ENCODE measurements around the gene GPC2. TPM values are rescaled to one million over a fixed set of nuclear protein-coding genes. Genes with fewer than 3 reads are reported as not detected.
A peak's percentile ranks its signal among the peaks of the same experiment; 100 is the strongest.

The GPC2 gene
- total RNA-seq, 3 donors from 2014 or later, result 3.4 to 6.2 (median 5.1) TPM

DNA sequence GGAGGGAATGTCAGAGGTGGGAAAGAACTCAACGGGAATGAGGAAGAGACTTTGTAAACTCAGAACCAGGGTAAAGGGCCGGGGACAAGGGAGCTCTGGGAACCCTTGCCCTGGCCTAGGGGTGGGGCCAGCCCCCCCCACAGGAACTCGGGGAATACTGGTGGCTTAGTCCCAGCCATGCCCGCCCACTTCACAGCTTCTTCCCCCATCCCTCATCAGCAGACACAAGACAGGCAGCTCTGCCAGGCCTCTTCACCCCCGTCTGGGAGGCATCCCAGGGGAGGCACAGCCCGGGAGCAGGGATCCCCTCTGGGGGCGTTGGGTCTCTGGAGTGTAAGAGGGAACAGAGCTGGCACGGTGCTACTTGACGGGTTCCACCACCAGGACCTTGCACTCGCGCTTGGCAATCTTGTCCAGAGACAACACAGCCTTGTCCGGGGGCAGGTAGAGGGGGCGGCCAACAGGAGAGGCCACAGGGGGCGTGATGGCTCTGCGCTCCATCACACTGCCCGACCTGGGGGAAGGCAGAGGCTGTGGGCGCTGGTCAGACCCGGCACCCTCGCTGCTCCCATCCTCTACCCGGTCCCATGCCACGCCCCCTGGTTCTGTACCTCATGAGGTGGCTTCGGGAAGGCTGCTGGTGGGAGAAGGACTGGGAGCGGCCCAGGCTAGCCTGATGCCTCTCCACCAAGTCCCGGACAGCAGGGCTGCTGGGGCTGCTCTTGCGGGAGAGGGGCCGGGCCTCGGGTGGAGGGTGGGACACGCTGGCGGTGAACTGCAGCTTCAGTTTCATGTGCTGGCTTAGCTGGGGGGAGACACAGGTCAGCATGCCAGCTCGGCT lies 22.3 kb downstream of the GPC2 start:
- Histone ChIP-seq H3K9me3 (no peaks in the 10 kb centered on the region), H3K36me3 (ENCODE audit: low read depth) (no peaks in the 10 kb centered on the region), H3K4me3 (no peak overlapping the region), H3K4me1 (ENCODE audit: low read depth) (peaks cover 75% of the 10 kb centered on the region)
- intact Hi-C loops (cut with DNase I, micrococcal nuclease), result no loop called here
- TF ChIP-seq, protein P1, sequence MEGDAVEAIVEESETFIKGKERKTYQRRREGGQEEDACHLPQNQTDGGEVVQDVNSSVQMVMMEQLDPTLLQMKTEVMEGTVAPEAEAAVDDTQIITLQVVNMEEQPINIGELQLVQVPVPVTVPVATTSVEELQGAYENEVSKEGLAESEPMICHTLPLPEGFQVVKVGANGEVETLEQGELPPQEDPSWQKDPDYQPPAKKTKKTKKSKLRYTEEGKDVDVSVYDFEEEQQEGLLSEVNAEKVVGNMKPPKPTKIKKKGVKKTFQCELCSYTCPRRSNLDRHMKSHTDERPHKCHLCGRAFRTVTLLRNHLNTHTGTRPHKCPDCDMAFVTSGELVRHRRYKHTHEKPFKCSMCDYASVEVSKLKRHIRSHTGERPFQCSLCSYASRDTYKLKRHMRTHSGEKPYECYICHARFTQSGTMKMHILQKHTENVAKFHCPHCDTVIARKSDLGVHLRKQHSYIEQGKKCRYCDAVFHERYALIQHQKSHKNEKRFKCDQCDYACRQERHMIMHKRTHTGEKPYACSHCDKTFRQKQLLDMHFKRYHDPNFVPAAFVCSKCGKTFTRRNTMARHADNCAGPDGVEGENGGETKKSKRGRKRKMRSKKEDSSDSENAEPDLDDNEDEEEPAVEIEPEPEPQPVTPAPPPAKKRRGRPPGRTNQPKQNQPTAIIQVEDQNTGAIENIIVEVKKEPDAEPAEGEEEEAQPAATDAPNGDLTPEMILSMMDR (IDR thresholded peaks at IDR 0.05), result no peak
- ATAC-seq, result peak; percentile 56
- DNase-seq, result peak; percentile 82 to 86 (median 83)

DNA sequence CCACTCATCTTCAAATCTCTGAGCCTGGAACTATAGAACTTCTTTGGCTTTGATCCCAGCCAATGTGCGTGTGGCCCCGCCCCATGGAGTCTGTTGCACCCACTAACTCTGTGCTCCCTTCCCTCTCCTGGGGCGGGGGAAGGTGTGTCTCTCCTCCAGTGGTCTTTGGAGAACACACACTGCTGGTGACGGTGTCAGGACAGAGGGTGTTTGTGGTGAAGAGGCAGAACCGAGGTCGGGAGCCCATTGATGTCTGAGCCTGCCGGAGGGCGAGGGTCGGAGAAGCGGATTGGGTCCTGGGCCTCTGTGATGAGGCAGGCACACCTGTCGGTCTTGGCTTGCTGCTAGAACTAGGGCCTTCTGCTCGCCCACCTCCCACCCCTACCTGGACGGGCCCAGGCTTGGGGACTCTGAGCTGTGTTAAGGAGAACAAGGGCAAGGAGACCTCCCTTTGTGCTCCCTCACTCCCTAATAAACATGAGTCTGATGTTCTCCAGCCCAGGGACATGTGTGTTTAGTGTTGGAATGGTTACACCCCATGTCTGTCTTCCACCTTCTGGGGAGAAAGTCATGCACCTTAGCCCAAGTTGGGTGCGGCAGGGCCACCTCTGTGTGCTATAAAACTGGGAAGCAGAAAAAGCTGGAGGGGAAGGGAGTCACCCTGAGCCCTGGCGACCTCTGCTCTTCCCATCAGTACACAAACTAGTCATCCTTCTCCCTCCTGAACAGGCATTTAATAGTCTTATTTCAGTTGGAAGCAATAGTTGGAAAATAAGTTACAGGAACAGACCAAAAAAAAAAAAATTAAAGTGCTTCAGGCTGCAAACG lies 23.3 kb downstream of the GPC2 start:
- intact Hi-C loops (cut with DNase I, micrococcal nuclease), result no loop called here
- Histone ChIP-seq H3K4me3 (no peak overlapping the region), H3K4me1 (ENCODE audit: low read depth) (peaks cover 80% of the 10 kb centered on the region), H3K36me3 (ENCODE audit: low read depth) (no peaks in the 10 kb centered on the region), H3K9me3 (no peaks in the 10 kb centered on the region)
- ATAC-seq (peak; percentile 70), DNase-seq (peak; percentile 81 to 85 (median 81))
- TF ChIP-seq, protein P1 (IDR thresholded peaks at IDR 0.05), result no peak

DNA sequence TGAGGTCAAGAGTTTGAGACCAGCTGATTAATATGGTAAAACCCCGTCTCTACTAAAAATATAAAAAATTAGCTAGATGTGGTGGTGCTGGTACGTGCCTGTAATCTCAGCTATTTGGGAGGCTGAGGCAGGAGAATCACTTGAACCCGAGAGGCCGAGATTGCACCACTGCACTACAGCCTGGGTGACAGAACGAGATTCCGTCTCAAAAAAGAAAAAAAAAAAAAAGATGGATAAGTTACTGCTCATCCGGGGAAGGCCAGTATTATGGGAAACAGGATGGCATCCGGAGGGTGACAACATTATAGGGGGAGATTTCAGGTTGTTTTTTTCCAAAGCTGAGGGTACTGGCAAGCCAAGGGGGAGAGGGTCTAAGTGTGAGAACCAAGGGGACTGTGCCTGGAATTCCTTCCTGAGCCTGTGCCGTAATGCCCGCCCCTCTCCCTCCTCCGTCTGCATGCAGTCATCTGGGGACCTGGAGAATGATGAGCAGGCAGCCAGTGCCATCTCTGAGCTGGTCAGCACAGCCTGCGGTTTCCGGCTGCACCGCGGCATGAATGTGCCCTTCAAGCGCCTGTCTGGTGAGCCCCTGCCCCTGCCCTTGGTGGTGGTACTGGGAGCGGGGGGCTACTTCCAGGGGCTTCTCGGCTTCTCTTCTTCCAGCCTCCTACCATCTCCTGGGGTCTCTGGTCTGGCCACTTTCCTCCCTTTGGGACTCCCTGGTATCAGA lies 24.1 kb downstream of the GPC2 start:
- ATAC-seq (no peak), DNase-seq (peak in 1 of 3 donors; percentile 58)
- peaks cover 4% of the 10 kb centered on the region for H3K36me3 ChIP-seq (ENCODE audit: low read depth)
- peaks cover 85% of the 10 kb centered on the region for H3K4me1 ChIP-seq (ENCODE audit: low read depth)
- TF ChIP-seq, protein P1 (IDR thresholded peaks at IDR 0.05), result no peak
- no peaks in the 10 kb centered on the region for H3K9me3 ChIP-seq
- H3K4me3 ChIP-seq, result no peak overlapping the region
- intact Hi-C loops (cut with DNase I, micrococcal nuclease), result no loop called here

DNA sequence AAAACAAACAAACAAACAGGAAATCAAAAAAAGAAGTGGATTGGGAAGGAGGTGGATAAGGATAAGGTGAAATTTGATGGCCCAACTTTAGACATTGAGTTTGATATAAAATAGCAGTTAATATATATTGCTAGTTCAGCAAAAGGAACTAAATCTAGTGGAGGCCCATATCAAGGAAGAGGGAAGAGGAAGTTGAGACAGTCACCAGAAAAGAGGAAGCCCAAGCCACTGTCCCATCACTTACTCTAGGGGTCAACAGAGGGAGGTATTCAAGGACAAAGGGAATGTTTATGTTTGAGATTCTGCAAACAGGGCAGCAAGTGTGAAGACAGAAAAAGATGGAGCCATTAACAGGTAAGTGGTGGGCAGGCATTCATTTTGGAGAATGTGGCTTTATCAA lies 24.8 kb downstream of the GPC2 start:
- Histone ChIP-seq H3K4me3 (no peak overlapping the region), H3K36me3 (ENCODE audit: low read depth) (peaks cover 4% of the 10 kb centered on the region), H3K4me1 (ENCODE audit: low read depth) (peaks cover 81% of the 10 kb centered on the region), H3K9me3 (no peaks in the 10 kb centered on the region)
- ATAC-seq (no peak), DNase-seq (no peak)
- intact Hi-C loops (cut with DNase I, micrococcal nuclease), result no loop called here
- TF ChIP-seq, protein P1 (IDR thresholded peaks at IDR 0.05), result no peak

DNA sequence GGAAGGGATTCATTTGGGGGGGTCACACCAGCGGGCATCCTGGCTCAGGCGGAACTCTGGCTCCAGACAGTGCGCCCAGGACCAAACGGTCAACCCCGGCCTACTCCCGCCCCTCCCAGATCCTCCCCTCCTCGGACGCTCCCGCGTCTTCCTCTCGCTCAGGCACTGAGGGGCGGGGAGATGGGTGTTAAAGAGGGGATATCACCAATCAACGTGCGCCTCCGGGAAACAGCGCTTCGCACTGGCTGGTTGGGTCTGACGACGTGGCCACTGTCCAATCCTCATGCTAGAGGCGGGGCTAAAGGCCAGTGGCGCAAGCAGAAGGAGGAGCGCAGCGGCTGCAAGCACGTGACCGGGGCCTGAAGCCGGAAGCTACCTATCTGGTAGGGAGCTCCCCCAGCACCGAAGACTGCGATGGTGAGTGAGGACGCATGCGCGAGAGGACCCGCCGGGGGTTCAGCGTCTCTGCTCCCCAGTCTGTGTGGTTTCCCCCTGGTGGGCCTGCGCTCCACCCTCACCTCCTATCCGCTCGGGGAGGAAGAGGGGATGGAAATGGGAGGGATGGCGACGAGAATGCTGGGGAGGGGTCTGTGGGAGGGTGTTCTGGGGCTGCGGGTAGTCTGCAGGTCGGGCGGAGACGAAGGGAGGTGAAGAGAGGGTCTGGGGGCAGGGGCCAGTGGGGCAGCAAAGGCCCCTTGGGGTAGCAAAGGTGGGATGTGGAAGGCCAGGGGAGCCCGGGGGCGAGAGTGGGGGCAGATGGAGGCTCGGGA lies 28.4 kb downstream of the GPC2 start, which contains the start of gene LAMTOR4:
Gene LAMTOR4 (plus strand): TSS at position 360 of the 770 bp plus-strand sequence. CDS start 55 bp downstream, at position 415.
- intact Hi-C loops (cut with DNase I, micrococcal nuclease), result no loop called here
- TF ChIP-seq, protein P1 (IDR thresholded peaks at IDR 0.05), result no peak
- Histone ChIP-seq H3K36me3 (ENCODE audit: low read depth) (peaks cover 4% of the 10 kb centered on the region), H3K9me3 (no peaks in the 10 kb centered on the region), H3K4me1 (ENCODE audit: low read depth) (peaks cover 45% of the 10 kb centered on the region), H3K4me3 (peak within 1 kb of the TSS; percentile 83)
- peak; percentile 98 to 100 (median 99) for DNase-seq
- peak; percentile 94 for ATAC-seq

All from mucosa of descending colon (tissue), 3 donors.